Breast epithelium (tissue), 4 donors: ENCODE results near the gene PLXNA3. TPM values are rescaled to one million over a fixed set of nuclear protein-coding genes. Genes with fewer than 3 reads are reported as not detected.

Experiments
- DNase-seq, 2 donors: peaks; one replicate each; pipeline ENCODE4 v3.0.0-alpha.2; 2019; ENCODE audit warnings: low spot score in 2 of 2
- H3K27ac ChIP-seq, 2 donors: fragments of 200-600 bp; sonication (generic) in 1 of 2; one replicate each; pipeline ENCODE4 v1.5.1; 2016 to 2019; ENCODE audit warnings: mild to moderate bottlenecking in 1 of 2
- H3K27me3 ChIP-seq, 2 donors: fragments of 200-600 bp; sonication (generic) in 1 of 2; one replicate each; pipeline versions ENCODE4 v1.5.1 to v1.6.0; 2017 to 2019; ENCODE audit warnings: control low read depth in 1 of 2, mild to moderate bottlenecking in 1 of 2
- H3K36me3 ChIP-seq: fragments of 200-600 bp; one replicate; pipeline ENCODE4 v1.5.1; 2019
- H3K4me1 ChIP-seq, 2 donors: fragments of 200-600 bp; sonication (generic); one replicate each; pipeline ENCODE4 v1.5.1; 2016 to 2019; ENCODE audit warnings: control low read depth in 1 of 2
- H3K4me3 ChIP-seq, 3 donors: fragments of 200-600 bp; sonication (generic); 1 replicate in 2 of 3; 2 replicates in 1 of 3; pipeline ENCODE4 v1.5.1; 2016 to 2019; ENCODE audit warnings: mild to moderate bottlenecking in 3 of 3, moderate library complexity in 2 of 3
- H3K9me3 ChIP-seq, 2 donors: fragments of 200-600 bp; sonication (generic) in 1 of 2; one replicate each; pipeline ENCODE4 v1.5.1; 2016 to 2019; ENCODE audit warnings: control low read depth in 1 of 2
- CTCF ChIP-seq, 3 donors: fragments of 450-650 bp; IDR thresholded peaks; one replicate each; pipeline ENCODE4 v1.5.1; 2016 to 2017; ENCODE audit warnings: antibody characterized with exemption in 3 of 3, mild to moderate bottlenecking in 3 of 3, moderate library complexity in 3 of 3
- POLR2A ChIP-seq: fragments of 450-650 bp; IDR thresholded peaks from one replicate; pipeline ENCODE4 v1.6.1; 2016; ENCODE audit warnings: antibody characterized with exemption, mild to moderate bottlenecking, moderate library complexity
- POLR2AphosphoS5 ChIP-seq, 3 donors: sonication (generic); formaldehyde crosslinking; IDR thresholded peaks; one replicate each; pipeline ENCODE4 v1.6.1; 2017; ENCODE audit warnings: antibody characterized with exemption in 3 of 3
- intact Hi-C: fragments of 100-400 bp; cut with DNase I; formaldehyde crosslinking; loops from one replicate; pipeline ENCODE4 v1.15.1; 2023; ENCODE audit warnings: low total_unique reads
- total RNA-seq, 3 donors: library from RNA; depleted of rRNA; stranded (reverse); fragments of >200 nt; gene quantifications; one replicate each; pipeline ENCODE4 v1.1.0, GENCODE V29; 2016

Gene PLXNA3
- total RNA-seq, 3 donors from 2014 or later = 6.1 to 10.8 (median 10.1) TPM

DNA sequence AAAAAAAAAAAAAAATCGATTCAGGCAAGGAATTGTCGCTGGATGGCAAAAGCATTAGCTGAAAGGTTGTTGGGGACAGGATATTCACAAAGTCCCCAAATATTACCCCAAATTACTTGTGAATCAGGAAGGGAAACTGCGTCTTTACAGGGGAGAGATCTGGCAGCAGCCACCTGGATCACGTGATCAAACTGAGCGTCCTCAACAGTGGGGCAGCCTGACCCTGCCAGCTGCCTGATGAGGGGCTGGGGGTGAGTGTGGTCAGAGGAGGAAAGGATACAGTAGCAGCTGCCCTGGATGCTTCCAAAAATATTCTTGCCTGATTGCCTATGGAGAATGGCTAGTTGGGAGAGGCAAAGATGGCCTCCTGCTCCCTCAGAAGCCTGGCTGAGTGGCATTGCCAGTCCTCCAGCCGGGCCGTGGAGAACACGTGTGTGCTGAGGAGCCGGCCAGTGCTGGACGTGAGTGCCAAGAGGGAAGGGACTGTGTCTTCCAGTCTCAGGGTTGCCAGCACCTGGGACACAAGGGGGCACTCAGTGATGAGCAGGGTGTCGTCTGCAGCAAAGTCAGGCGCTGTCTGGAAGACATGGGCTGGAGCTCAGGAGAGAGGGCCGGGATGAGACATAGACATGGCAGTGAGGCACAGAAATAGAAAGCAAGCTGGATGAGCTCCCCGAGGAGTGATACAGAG is 24.0 kb downstream of the PLXNA3 start:
- DNase-seq = no peak
- intact Hi-C loops = no loop called here
- no peaks in the 10 kb centered on the region for H3K36me3 ChIP-seq

GRCh38 chrX:154482786-154483185 is 24.7 kb downstream of the PLXNA3 start:
- Histone ChIP-seq H3K9me3 (no peaks in the 10 kb centered on the region), H3K4me3 (no peak overlapping the region), H3K36me3 (no peaks in the 10 kb centered on the region), H3K27me3 (peaks cover 0 to 20% of the 10 kb centered on the region in 2 donors), H3K4me1 (no peaks in the 10 kb centered on the region), H3K27ac (no peak overlapping the region)
- intact Hi-C loops = no loop called here
- TF ChIP-seq POLR2AphosphoS5 (IDR thresholded peaks at IDR 0.05) (no peak), POLR2A (no peak), CTCF (IDR thresholded peaks at IDR 0.05) (no peak)
- DNase-seq = no peak

More for the DNA sequence above, 24.0 kb downstream of the PLXNA3 start:
- H3K27ac ChIP-seq = no peak overlapping the region
- no peak overlapping the region for H3K4me3 ChIP-seq
- no peaks in the 10 kb centered on the region for H3K4me1 ChIP-seq
- no peaks in the 10 kb centered on the region for H3K9me3 ChIP-seq
- H3K27me3 ChIP-seq = peaks cover 0 to 15% of the 10 kb centered on the region in 2 donors
- TF ChIP-seq CTCF (IDR thresholded peaks at IDR 0.05) (no peak), POLR2AphosphoS5 (IDR thresholded peaks at IDR 0.05) (no peak), POLR2A (no peak)

GRCh38 chrX:154483325-154483724 is 25.2 kb downstream of the PLXNA3 start:
- DNase-seq = no peak
- intact Hi-C loops = no loop called here
- Histone ChIP-seq H3K27me3 (peaks cover 0 to 25% of the 10 kb centered on the region in 2 donors), H3K4me1 (no peaks in the 10 kb centered on the region), H3K27ac (no peak overlapping the region), H3K9me3 (no peaks in the 10 kb centered on the region), H3K4me3 (no peak overlapping the region), H3K36me3 (no peaks in the 10 kb centered on the region)
- TF ChIP-seq POLR2AphosphoS5 (IDR thresholded peaks at IDR 0.05) (no peak), POLR2A (no peak), CTCF (IDR thresholded peaks at IDR 0.05) (no peak)

GRCh38 chrX:154484255-154485149 is 26.4 kb downstream of the PLXNA3 start:
- Histone ChIP-seq H3K27ac (no peak overlapping the region), H3K27me3 (peaks cover 0 to 36% of the 10 kb centered on the region in 2 donors), H3K36me3 (no peaks in the 10 kb centered on the region), H3K9me3 (no peaks in the 10 kb centered on the region), H3K4me1 (peaks cover 0 to 7% of the 10 kb centered on the region in 2 donors), H3K4me3 (no peak overlapping the region)
- TF ChIP-seq POLR2AphosphoS5 (IDR thresholded peaks at IDR 0.05) (no peak), CTCF (IDR thresholded peaks at IDR 0.05) (no peak), POLR2A (no peak)
- intact Hi-C loops = no loop called here
- DNase-seq = no peak
